K562 (cell line): ENCODE data around the gene ACOT13. TPM values are rescaled to one million over a fixed set of nuclear protein-coding genes. Genes with fewer than 3 reads are reported as not detected.
A peak's percentile ranks its signal among the peaks of the same experiment; 100 is the strongest.

ENCODE experiments used
- ATAC-seq: fragments of 200-7000 bp; cut with Tn5 transposase; 3 replicates; pipeline ENCODE4 v1.9.1; 2020; ENCODE audit warnings: moderate library complexity
- BruUV-seq: library from RNA; stranded (reverse); fragments of 400-500 nt; replicated peaks from 2 replicates; lab custom pipeline; 2021; lab: Mats Ljungman, UMichigan
- CTCF ChIA-PET: fragments of 300-600 bp; formaldehyde crosslinking; extraction: SDS; loops from one replicate; lab custom pipeline; 2021; ENCODE audit warnings: low intra/inter-chr PET ratio; lab: Yijun Ruan, JAX
- POLR2A ChIA-PET: fragments of 300-600, 350-650 bp; sonication (Branson Sonifier 250); formaldehyde crosslinking; extraction: SDS; loops from one replicate; lab custom pipeline; 2021; ENCODE audit warnings: antibody characterized with exemption, inconsistent platforms; lab: Yijun Ruan, JAX
- DNase-seq, 4 experiments: peaks; one replicate each; pipeline versions ENCODE4 v3.0.0 to v3.0.0-alpha.2; 2011 to 2018; ENCODE audit warnings: low spot score in 3 of 4, mixed read lengths in 3 of 4; ENCODE audit errors: extremely low read depth in 1 of 4
- FAIRE-seq: peaks from 2 replicates; lab custom pipeline; 2011; peaks lifted over from hg19 to GRCh38; lab: Jason Lieb, UNC
- H2AFZ ChIP-seq: 2 replicates; pipeline ENCODE4 v1.6.0; 2011; ENCODE audit warnings: low read depth, low read length, control low read depth, inconsistent platforms
- H3K27ac ChIP-seq: fragments of 200-600 bp; 3 replicates; pipeline ENCODE4 v1.8.0; 2011; ENCODE audit warnings: low read depth, mild to moderate bottlenecking, control low read depth, inconsistent platforms, low read length, moderate library complexity, mixed read lengths; ENCODE audit errors: extremely low read depth
- H3K27me3 ChIP-seq, 2 experiments: fragments of 300-600 bp in 1 of 2; 2 replicates in 1 of 2; 3 replicates in 1 of 2; pipeline versions ENCODE4 v1.6.0 to v1.8.0; 2011; ENCODE audit warnings: inconsistent platforms in 2 of 2, low read length in 2 of 2, mild to moderate bottlenecking in 1 of 2, mixed read lengths in 1 of 2, moderate library complexity in 1 of 2; ENCODE audit not compliant: control insufficient read depth in 2 of 2, insufficient read depth in 2 of 2
- H3K36me3 ChIP-seq: fragments of 300-600 bp; 3 replicates; pipeline ENCODE4 v1.8.0; 2011; ENCODE audit warnings: mild to moderate bottlenecking, low read length, inconsistent platforms; ENCODE audit not compliant: control insufficient read depth, insufficient read depth
- H3K4me1 ChIP-seq, 2 experiments: fragments of 200-600 bp in 1 of 2; replicated peaks in 1 of 2; 2 replicates in 1 of 2; 3 replicates in 1 of 2; pipeline versions ENCODE4 v1.5.1 to v1.8.0; 2011; ENCODE audit warnings: inconsistent platforms in 2 of 2, low read length in 2 of 2, mild to moderate bottlenecking in 1 of 2, mixed read lengths in 1 of 2, moderate library complexity in 1 of 2; ENCODE audit not compliant: control insufficient read depth in 2 of 2, insufficient read depth in 2 of 2
- H3K4me2 ChIP-seq: 2 replicates; pipeline ENCODE4 v1.6.1; 2011; ENCODE audit warnings: low read length, control low read depth, inconsistent platforms, mixed read lengths; ENCODE audit not compliant: insufficient read depth
- H3K4me3 ChIP-seq: fragments of 200-600 bp; sonication (generic), shearing (Covaris generic); 2 replicates; pipeline ENCODE4 v1.5.1; 2016; ENCODE audit warnings: control low read depth, inconsistent platforms
- H3K79me2 ChIP-seq: fragments of 200-600 bp; 3 replicates; pipeline ENCODE4 v1.8.0; 2011; ENCODE audit warnings: low read length, inconsistent platforms; ENCODE audit not compliant: control insufficient read depth, insufficient read depth
- H3K9ac ChIP-seq, 2 experiments: 2 replicates each; pipeline versions ENCODE4 v1.6.0 to v1.6.1; 2011; ENCODE audit warnings: low read depth in 2 of 2, low read length in 2 of 2, control low read depth in 1 of 2, inconsistent platforms in 1 of 2, mild to moderate bottlenecking in 1 of 2, mixed read lengths in 1 of 2; ENCODE audit not compliant: insufficient read depth in 1 of 2
- H3K9me1 ChIP-seq: one replicate; pipeline ENCODE4 v1.6.0; 2011; ENCODE audit warnings: inconsistent platforms, mild to moderate bottlenecking, low read length, moderate library complexity; ENCODE audit not compliant: control insufficient read depth, insufficient read depth
- H3K9me3 ChIP-seq: replicated peaks from 2 replicates; pipeline ENCODE4 v1.5.1; 2011; ENCODE audit warnings: low read depth, low read length, inconsistent platforms; ENCODE audit not compliant: control insufficient read depth, insufficient read depth
- H4K20me1 ChIP-seq: replicated peaks from 2 replicates; pipeline ENCODE4 v1.6.1; 2011; ENCODE audit warnings: low read length, inconsistent platforms, mixed read lengths; ENCODE audit not compliant: control insufficient read depth, insufficient read depth
- BRD4 ChIP-seq: fragments of 200-600 bp; sonication (generic); IDR thresholded peaks from 2 replicates; pipeline ENCODE4 v1.6.1; 2017; ENCODE audit warnings: inconsistent platforms
- C11orf30 ChIP-seq: fragments of 450-650 bp; IDR thresholded peaks from 2 replicates; pipeline ENCODE4 v1.6.1; 2016; ENCODE audit warnings: low read depth, mild to moderate bottlenecking
- CCAR2 ChIP-seq: fragments of 200-400 bp; formaldehyde crosslinking; IDR thresholded peaks from 2 replicates; pipeline ENCODE4 v1.6.1; 2017; ENCODE audit warnings: mild to moderate bottlenecking, low read depth, low read length
- MAFF ChIP-seq: IDR thresholded peaks from 2 replicates; pipeline ENCODE4 v1.6.1; 2012; ENCODE audit warnings: low read length, improper control_type of control experiment
- MAFG ChIP-seq: fragments of 450-650 bp; conservative IDR thresholded peaks from 2 replicates; pipeline ENCODE4 v1.6.1; 2016; ENCODE audit warnings: missing genetic modification characterization, missing compliant biosample characterization
- MAFK ChIP-seq: IDR thresholded peaks from 2 replicates; pipeline ENCODE4 v1.6.1; 2011; ENCODE audit warnings: low read length, improper control_type of control experiment
- ZNF408 ChIP-seq: fragments of 250-450 bp; sonication (Bioruptor Pico); IDR thresholded peaks from 2 replicates; pipeline ENCODE4 v1.4.0; 2020; ENCODE audit warnings: low read depth, mild to moderate bottlenecking, moderate library complexity
- WGBS: fragments of 100-300 bp; shearing (Covaris generic); methylation state at CpG from one replicate; pipeline ENCODE4 v1.1.6; 2016; ENCODE audit warnings: low coverage, mixed read lengths; ENCODE audit not compliant: insufficient coverage; ENCODE audit errors: missing lambda C conversion rate; 5-methylcytosine and 5-hydroxymethylcytosine counted together
- in situ Hi-C: fragments of 300-500 bp; cut with MboI; formaldehyde crosslinking; loops from 4 replicates; pipeline ENCODE4 v1.15.0; 2018; ENCODE audit warnings: inconsistent platforms, mixed read lengths
- intact Hi-C: fragments of 100-400 bp; cut with micrococcal nuclease; formaldehyde crosslinking; loops from 2 replicates; pipeline ENCODE4 v1.14.2; 2022
- polyA plus RNA-seq, 8 experiments: library from polyadenylated mRNA; depleted of rRNA in 4 of 8; stranded (reverse) in 5 of 8; unstranded in 3 of 8; fragments of >200 nt; fragmentation: Nextera tagmentation in 2 of 8; fragmentation: Illumina TruSeq in 1 of 8; extraction: Ambion mirVana in 2 of 8; extraction: Trizol in 1 of 8; gene quantifications; 2 replicates each; pipeline versions ENCODE4 v1.2.1 to v1.2.3, GENCODE V29; 2011 to 2014; ENCODE audit warnings: inconsistent platforms in 1 of 8, missing spikeins in 1 of 8
- total RNA-seq, 7 experiments: library from RNA; depleted of rRNA in 6 of 7; stranded (reverse); fragments of >200 nt in 6 of 7; fragmentation: Illumina TruSeq in 2 of 7; extraction: Trizol in 2 of 7; gene quantifications; 2 replicates each; pipeline versions ENCODE4 v1.2.1 to v1.2.3, GENCODE V29; 2011 to 2021; ENCODE audit warnings: low replicate concordance in 1 of 7
- TF ChIP-seq, protein P1 (sequence below), 2 experiments: fragments of 200-800 bp in 1 of 2; sonication (Bioruptor generic) in 1 of 2; sonication (generic) in 1 of 2; formaldehyde crosslinking in 1 of 2; IDR thresholded peaks in 1 of 2; conservative IDR thresholded peaks in 1 of 2; 2 replicates each; pipeline versions ENCODE4 v1.5.0 to v1.6.1; 2016 to 2020; ENCODE audit warnings: missing compliant biosample characterization in 1 of 2, missing genetic modification characterization in 1 of 2, missing genetic modification reagents in 1 of 2
- TF ChIP-seq, protein P2 (sequence below): sonication (generic); formaldehyde crosslinking; IDR thresholded peaks from 2 replicates; pipeline ENCODE4 v1.8.1; 2023; ENCODE audit warnings: missing genetic modification reagents, mild to moderate bottlenecking, borderline replicate concordance
- TF ChIP-seq, protein P3 (sequence below): fragments of 450-650 bp; formaldehyde crosslinking; IDR thresholded peaks from 2 replicates; pipeline ENCODE4 v1.4.0; 2020; ENCODE audit warnings: mild to moderate bottlenecking, moderate library complexity
- TF ChIP-seq, protein P4 (sequence below): conservative IDR thresholded peaks from 2 replicates; pipeline ENCODE4 v1.6.1; 2011; ENCODE audit warnings: low read depth, mild to moderate bottlenecking, low read length; ENCODE audit not compliant: control insufficient read depth

The ACOT13 gene
- total and polyA plus RNA-seq, 9 of the 15 experiments (the other 6 are each of a cell fraction or from before 2014, with no cell fraction given) = 14.1 to 129 (median 65.7) TPM

DNA sequence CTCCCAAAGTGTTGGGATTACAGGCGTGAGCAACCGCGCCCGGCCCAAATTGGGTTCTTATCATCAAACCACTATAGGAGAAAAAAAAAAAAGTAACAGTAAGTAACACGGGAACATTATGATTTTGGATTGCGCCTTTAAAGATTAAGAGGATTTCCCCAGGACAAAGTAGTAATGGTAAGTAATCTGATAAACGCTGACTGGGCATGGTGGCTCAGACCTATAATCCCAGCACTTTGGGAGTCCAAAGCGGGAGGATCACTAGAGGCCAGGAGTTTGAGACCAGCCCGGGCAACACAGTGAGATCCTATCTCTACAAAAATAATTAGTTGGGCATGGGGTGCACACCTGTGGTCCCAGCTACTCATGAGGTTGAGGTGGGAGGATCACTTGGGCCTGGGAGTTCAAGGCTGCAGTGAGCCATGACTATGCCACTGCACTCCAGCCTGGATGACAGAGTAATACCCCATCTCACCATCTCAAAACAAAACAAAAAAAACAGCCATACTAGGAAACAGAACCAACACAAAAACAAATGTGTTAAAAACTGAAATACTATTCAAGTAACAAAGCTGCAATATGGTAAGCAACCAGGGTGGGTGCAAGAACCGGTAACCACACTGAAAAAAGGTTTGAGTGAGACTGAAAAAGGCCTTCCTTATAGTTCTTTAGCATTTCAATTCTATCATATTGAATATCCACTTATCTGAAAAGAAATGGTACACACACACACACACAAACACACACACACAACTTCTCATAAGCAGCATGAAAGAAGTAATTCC is 43.8 kb downstream of the ACOT13 start:
- H3K4me2 ChIP-seq = no peak overlapping the region
- peaks cover 56% of the 10 kb centered on the region for H3K79me2 ChIP-seq
- ChIA-PET POLR2A (interaction anchor here (3.6 kb wide), 1 partner anchor 7 kb away, joined by 14 read pairs; no protein-coding TSS in a partner anchor), CTCF (no interaction called here)
- H3K27me3 ChIP-seq = no peaks in the 10 kb centered on the region
- DNase-seq (no peak), FAIRE-seq (no peak), ATAC-seq (no peak)
- H3K4me1 ChIP-seq = no peaks in the 10 kb centered on the region; a peak in 1 of 5 replicates
- H3K36me3 ChIP-seq = peaks cover 99% of the 10 kb centered on the region
- H3K27ac ChIP-seq = no peak overlapping the region
- in situ Hi-C loops = no loop called here
- no peak overlapping the region for H3K9ac ChIP-seq
- H2AFZ ChIP-seq = no peak overlapping the region
- no TSS peak for BruUV-seq
- intact Hi-C loops = no loop called here
- H3K9me3 ChIP-seq = no peaks in the 10 kb centered on the region
- no peaks in the 10 kb centered on the region for H3K9me1 ChIP-seq
- 96% methylated on average over 10 of the region's 10 CpGs for WGBS
- no peaks in the 10 kb centered on the region; the same call in 1 of the 2 replicates for H4K20me1 ChIP-seq
- H3K4me3 ChIP-seq = no peak overlapping the region
- no peak for TF ChIP-seq CCAR2
- TF ChIP-seq, protein P1, sequence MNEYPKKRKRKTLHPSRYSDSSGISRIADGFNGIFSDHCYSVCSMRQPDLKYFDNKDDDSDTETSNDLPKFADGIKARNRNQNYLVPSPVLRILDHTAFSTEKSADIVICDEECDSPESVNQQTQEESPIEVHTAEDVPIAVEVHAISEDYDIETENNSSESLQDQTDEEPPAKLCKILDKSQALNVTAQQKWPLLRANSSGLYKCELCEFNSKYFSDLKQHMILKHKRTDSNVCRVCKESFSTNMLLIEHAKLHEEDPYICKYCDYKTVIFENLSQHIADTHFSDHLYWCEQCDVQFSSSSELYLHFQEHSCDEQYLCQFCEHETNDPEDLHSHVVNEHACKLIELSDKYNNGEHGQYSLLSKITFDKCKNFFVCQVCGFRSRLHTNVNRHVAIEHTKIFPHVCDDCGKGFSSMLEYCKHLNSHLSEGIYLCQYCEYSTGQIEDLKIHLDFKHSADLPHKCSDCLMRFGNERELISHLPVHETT (CRISPR knock-in tag; conservative IDR thresholded peaks at IDR 0.05 in 1 of 2, IDR thresholded peaks at IDR 0.05 in 1 of 2) = no peak
- TF ChIP-seq MAFG (tag) = peak; percentile 18; the same call in 1 of the 2 replicates
- no peak for TF ChIP-seq BRD4
- peak; percentile 35; the same call in 1 of the 2 replicates for TF ChIP-seq MAFK
- TF ChIP-seq, protein P2, sequence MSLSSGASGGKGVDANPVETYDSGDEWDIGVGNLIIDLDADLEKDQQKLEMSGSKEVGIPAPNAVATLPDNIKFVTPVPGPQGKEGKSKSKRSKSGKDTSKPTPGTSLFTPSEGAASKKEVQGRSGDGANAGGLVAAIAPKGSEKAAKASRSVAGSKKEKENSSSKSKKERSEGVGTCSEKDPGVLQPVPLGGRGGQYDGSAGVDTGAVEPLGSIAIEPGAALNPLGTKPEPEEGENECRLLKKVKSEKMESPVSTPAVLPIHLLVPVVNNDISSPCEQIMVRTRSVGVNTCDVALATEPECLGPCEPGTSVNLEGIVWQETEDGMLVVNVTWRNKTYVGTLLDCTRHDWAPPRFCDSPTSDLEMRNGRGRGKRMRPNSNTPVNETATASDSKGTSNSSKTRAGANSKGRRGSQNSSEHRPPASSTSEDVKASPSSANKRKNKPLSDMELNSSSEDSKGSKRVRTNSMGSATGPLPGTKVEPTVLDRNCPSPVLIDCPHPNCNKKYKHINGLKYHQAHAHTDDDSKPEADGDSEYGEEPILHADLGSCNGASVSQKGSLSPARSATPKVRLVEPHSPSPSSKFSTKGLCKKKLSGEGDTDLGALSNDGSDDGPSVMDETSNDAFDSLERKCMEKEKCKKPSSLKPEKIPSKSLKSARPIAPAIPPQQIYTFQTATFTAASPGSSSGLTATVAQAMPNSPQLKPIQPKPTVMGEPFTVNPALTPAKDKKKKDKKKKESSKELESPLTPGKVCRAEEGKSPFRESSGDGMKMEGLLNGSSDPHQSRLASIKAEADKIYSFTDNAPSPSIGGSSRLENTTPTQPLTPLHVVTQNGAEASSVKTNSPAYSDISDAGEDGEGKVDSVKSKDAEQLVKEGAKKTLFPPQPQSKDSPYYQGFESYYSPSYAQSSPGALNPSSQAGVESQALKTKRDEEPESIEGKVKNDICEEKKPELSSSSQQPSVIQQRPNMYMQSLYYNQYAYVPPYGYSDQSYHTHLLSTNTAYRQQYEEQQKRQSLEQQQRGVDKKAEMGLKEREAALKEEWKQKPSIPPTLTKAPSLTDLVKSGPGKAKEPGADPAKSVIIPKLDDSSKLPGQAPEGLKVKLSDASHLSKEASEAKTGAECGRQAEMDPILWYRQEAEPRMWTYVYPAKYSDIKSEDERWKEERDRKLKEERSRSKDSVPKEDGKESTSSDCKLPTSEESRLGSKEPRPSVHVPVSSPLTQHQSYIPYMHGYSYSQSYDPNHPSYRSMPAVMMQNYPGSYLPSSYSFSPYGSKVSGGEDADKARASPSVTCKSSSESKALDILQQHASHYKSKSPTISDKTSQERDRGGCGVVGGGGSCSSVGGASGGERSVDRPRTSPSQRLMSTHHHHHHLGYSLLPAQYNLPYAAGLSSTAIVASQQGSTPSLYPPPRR (CRISPR knock-in tag) = no peak
- TF ChIP-seq, protein P3, sequence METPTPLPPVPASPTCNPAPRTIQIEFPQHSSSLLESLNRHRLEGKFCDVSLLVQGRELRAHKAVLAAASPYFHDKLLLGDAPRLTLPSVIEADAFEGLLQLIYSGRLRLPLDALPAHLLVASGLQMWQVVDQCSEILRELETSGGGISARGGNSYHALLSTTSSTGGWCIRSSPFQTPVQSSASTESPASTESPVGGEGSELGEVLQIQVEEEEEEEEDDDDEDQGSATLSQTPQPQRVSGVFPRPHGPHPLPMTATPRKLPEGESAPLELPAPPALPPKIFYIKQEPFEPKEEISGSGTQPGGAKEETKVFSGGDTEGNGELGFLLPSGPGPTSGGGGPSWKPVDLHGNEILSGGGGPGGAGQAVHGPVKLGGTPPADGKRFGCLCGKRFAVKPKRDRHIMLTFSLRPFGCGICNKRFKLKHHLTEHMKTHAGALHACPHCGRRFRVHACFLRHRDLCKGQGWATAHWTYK (CRISPR knock-in tag) = no peak
- peak; percentile 38; the same call in 1 of the 2 replicates for TF ChIP-seq MAFF
- TF ChIP-seq C11orf30 = peak; percentile 60
- TF ChIP-seq ZNF408 = no peak
- TF ChIP-seq, protein P4, sequence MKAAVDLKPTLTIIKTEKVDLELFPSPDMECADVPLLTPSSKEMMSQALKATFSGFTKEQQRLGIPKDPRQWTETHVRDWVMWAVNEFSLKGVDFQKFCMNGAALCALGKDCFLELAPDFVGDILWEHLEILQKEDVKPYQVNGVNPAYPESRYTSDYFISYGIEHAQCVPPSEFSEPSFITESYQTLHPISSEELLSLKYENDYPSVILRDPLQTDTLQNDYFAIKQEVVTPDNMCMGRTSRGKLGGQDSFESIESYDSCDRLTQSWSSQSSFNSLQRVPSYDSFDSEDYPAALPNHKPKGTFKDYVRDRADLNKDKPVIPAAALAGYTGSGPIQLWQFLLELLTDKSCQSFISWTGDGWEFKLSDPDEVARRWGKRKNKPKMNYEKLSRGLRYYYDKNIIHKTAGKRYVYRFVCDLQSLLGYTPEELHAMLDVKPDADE = no peak
